GM12878 (cell line): ENCODE results near the gene COX6B1. TPM values are rescaled to one million over a fixed set of nuclear protein-coding genes. Genes with fewer than 3 reads are reported as not detected.

Experiments
- ATAC-seq: fragments of 200-7000 bp; cut with Tn5 transposase; 3 replicates; pipeline ENCODE4 v1.9.1; 2020; ENCODE audit warnings: mild to moderate bottlenecking, moderate library complexity
- BruUV-seq: library from RNA; stranded (reverse); fragments of 400-500 nt; replicated peaks from 2 replicates; lab custom pipeline; 2021; lab: Mats Ljungman, UMichigan
- CTCF ChIA-PET: fragments of 300-600 bp; sonication (Branson Sonifier 250); formaldehyde crosslinking; extraction: SDS; loops from one replicate; lab custom pipeline; 2021; ENCODE audit warnings: inconsistent platforms; lab: Yijun Ruan, JAX
- POLR2A ChIA-PET: fragments of 350-600 bp; formaldehyde crosslinking; extraction: SDS; loops from one replicate; lab custom pipeline; 2021; ENCODE audit warnings: inconsistent platforms; lab: Charles Lee
- RAD21 ChIA-PET: fragments of 300-600 bp; sonication (Branson Sonifier 250); formaldehyde crosslinking; loops from one replicate; lab custom pipeline; 2023; ENCODE audit warnings: antibody characterized with exemption; ENCODE audit not compliant: unreplicated experiment; lab: Charles Lee
- SMC1A ChIA-PET: fragments of 300-600 bp; sonication (Branson Sonifier 250); formaldehyde crosslinking; loops from one replicate; lab custom pipeline; 2023; ENCODE audit not compliant: unreplicated experiment, uncharacterized antibody; lab: Charles Lee
- DNase-seq: peaks from one replicate; pipeline ENCODE4 v3.0.0-alpha.2; 2011; ENCODE audit warnings: low read depth, low spot score
- FAIRE-seq: peaks from 3 replicates; lab custom pipeline; 2011; peaks lifted over from hg19 to GRCh38; lab: Jason Lieb, UNC
- H2AFZ ChIP-seq: 2 replicates; pipeline ENCODE4 v1.6.0; 2011; ENCODE audit warnings: low read depth, low read length, control low read depth; ENCODE audit not compliant: control insufficient read depth
- H3K27ac ChIP-seq: 2 replicates; pipeline ENCODE4 v1.5.1; 2011; ENCODE audit warnings: control low read depth; ENCODE audit not compliant: control insufficient read depth, insufficient read depth
- H3K27me3 ChIP-seq, 2 experiments: replicated peaks in 1 of 2; 2 replicates each; pipeline versions ENCODE4 v1.6.0 to v1.6.1; 2011; ENCODE audit warnings: low read length in 1 of 2; ENCODE audit not compliant: control insufficient read depth in 2 of 2, insufficient read depth in 2 of 2
- H3K36me3 ChIP-seq, 2 experiments: 2 replicates each; pipeline ENCODE4 v1.5.1; 2011; ENCODE audit warnings: low read length in 1 of 2; ENCODE audit not compliant: control insufficient read depth in 2 of 2, insufficient read depth in 2 of 2
- H3K4me1 ChIP-seq: 2 replicates; pipeline ENCODE4 v1.6.1; 2011; ENCODE audit warnings: mild to moderate bottlenecking, low read length, moderate library complexity, mixed read lengths; ENCODE audit not compliant: control insufficient read depth, insufficient read depth
- H3K4me2 ChIP-seq: 2 replicates; pipeline ENCODE4 v1.6.0; 2011; ENCODE audit warnings: control low read depth; ENCODE audit not compliant: control insufficient read depth, insufficient read depth
- H3K4me3 ChIP-seq: fragments of 200-600 bp; sonication (generic); 2 replicates; pipeline ENCODE4 v1.5.1; 2016
- H3K79me2 ChIP-seq: 2 replicates; pipeline ENCODE4 v1.6.0; 2011; ENCODE audit warnings: low read length; ENCODE audit not compliant: control insufficient read depth, insufficient read depth
- H3K9ac ChIP-seq: 2 replicates; pipeline ENCODE4 v1.8.0; 2011; ENCODE audit warnings: low read length, control low read depth, mixed read lengths; ENCODE audit not compliant: control insufficient read depth, insufficient read depth
- H3K9me3 ChIP-seq: replicated peaks from 3 replicates; pipeline ENCODE4 v1.5.1; 2011; ENCODE audit warnings: mild to moderate bottlenecking, low read length; ENCODE audit not compliant: control insufficient read depth, insufficient read depth
- H4K20me1 ChIP-seq: 2 replicates; pipeline ENCODE4 v1.6.0; 2011; ENCODE audit not compliant: control insufficient read depth, insufficient read depth
- ATF7 ChIP-seq: fragments of 450-650 bp; IDR thresholded peaks from 2 replicates; pipeline ENCODE4 v1.6.1; 2016; ENCODE audit warnings: low read depth, mild to moderate bottlenecking
- BHLHE40 ChIP-seq, 2 experiments: fragments of 450-650 bp in 1 of 2; IDR thresholded peaks; 2 replicates each; pipeline ENCODE4 v1.6.1; 2011 to 2017; ENCODE audit warnings: low read depth in 2 of 2, borderline replicate concordance in 1 of 2, improper control_type of control experiment in 1 of 2, low read length in 1 of 2, mild to moderate bottlenecking in 1 of 2
- CBX3 ChIP-seq: fragments of 200-600 bp; sonication (generic); IDR thresholded peaks from 2 replicates; pipeline ENCODE4 v1.6.1; 2016; ENCODE audit warnings: low read depth, borderline replicate concordance
- E2F4 ChIP-seq: IDR thresholded peaks from 2 replicates; pipeline ENCODE4 v1.6.1; 2012; ENCODE audit warnings: low read depth, low read length, improper control_type of control experiment
- ESRRA ChIP-seq: IDR thresholded peaks from 2 replicates; pipeline ENCODE4 v1.6.1; 2012; ENCODE audit warnings: mild to moderate bottlenecking, low read length, improper control_type of control experiment
- EZH2 ChIP-seq: IDR thresholded peaks from 2 replicates; pipeline ENCODE4 v1.6.1; 2012; ENCODE audit warnings: low read depth, mild to moderate bottlenecking, control low read depth, inconsistent platforms, low read length, borderline replicate concordance; ENCODE audit not compliant: control insufficient read depth
- IKZF2 ChIP-seq, 2 experiments: fragments of 450-650 bp; IDR thresholded peaks; 2 replicates each; pipeline ENCODE4 v1.6.1; 2017; ENCODE audit warnings: mild to moderate bottlenecking in 2 of 2, moderate library complexity in 2 of 2
- JUNB ChIP-seq: IDR thresholded peaks from 2 replicates; pipeline ENCODE4 v1.6.1; 2016; ENCODE audit warnings: antibody characterized with exemption, mild to moderate bottlenecking
- MLLT1 ChIP-seq: fragments of 450-650 bp; IDR thresholded peaks from 2 replicates; pipeline ENCODE4 v1.6.1; 2016; ENCODE audit warnings: mild to moderate bottlenecking
- NRF1 ChIP-seq: conservative IDR thresholded peaks from 2 replicates; pipeline ENCODE4 v1.6.1; 2011; ENCODE audit warnings: mild to moderate bottlenecking, low read depth, low read length, improper control_type of control experiment
- PAX8 ChIP-seq: fragments of 450-650 bp; IDR thresholded peaks from 2 replicates; pipeline ENCODE4 v1.6.1; 2017; ENCODE audit warnings: mild to moderate bottlenecking, moderate library complexity
- POLR2AphosphoS2 ChIP-seq: IDR thresholded peaks from 2 replicates; pipeline ENCODE4 v1.6.1; 2011; ENCODE audit warnings: low read depth, mild to moderate bottlenecking, low read length, improper control_type of control experiment, moderate library complexity
- ZNF24 ChIP-seq: fragments of 450-650 bp; IDR thresholded peaks from 2 replicates; pipeline ENCODE4 v1.6.1; 2017; ENCODE audit warnings: antibody characterized with exemption, mild to moderate bottlenecking
- ZNF592 ChIP-seq: fragments of 450-650 bp; IDR thresholded peaks from 2 replicates; pipeline ENCODE4 v1.6.1; 2017; ENCODE audit warnings: mild to moderate bottlenecking, moderate library complexity
- WGBS: methylation state at CpG from one replicate; pipeline ENCODE4 v1.1.6; 2016; ENCODE audit warnings: low lambda C conversion rate; ENCODE audit not compliant: insufficient replicate concordance, insufficient coverage; ENCODE audit errors: missing lambda C conversion rate; 5-methylcytosine and 5-hydroxymethylcytosine counted together
- in situ Hi-C: fragments of 300-500 bp; cut with MboI; formaldehyde crosslinking; loops from 9 replicates; pipeline ENCODE4 v1.14.3; 2018; ENCODE audit warnings: mixed read lengths
- intact Hi-C: fragments of 100-400 bp; cut with micrococcal nuclease; formaldehyde crosslinking; loops from one replicate; pipeline ENCODE4 v1.14.2; 2022; ENCODE audit not compliant: unreplicated experiment
- polyA plus RNA-seq, 11 experiments: library from polyadenylated mRNA; depleted of rRNA in 4 of 11; unstranded in 6 of 11; stranded (reverse) in 5 of 11; fragments of >200 nt; fragmentation: Nextera tagmentation in 4 of 11; fragmentation: Illumina TruSeq in 1 of 11; extraction: Ambion mirVana in 4 of 11; extraction: Trizol in 1 of 11; gene quantifications; 1 replicate in 1 of 11; 2 replicates in 10 of 11; pipeline versions ENCODE4 v1.2.1 to v1.2.3, GENCODE V29; 2011 to 2016; ENCODE audit warnings: inconsistent platforms in 2 of 11, missing spikeins in 2 of 11, low read depth in 1 of 11
- total RNA-seq, 4 experiments: library from RNA; depleted of rRNA in 3 of 4; stranded (reverse); fragments of >200 nt in 3 of 4; fragmentation: Illumina TruSeq in 1 of 4; extraction: Trizol in 1 of 4; gene quantifications; 2 replicates each; pipeline versions ENCODE4 v1.2.1 to v1.2.3, GENCODE V29; 2013 to 2021
- TF ChIP-seq, protein P1 (sequence below): IDR thresholded peaks from 2 replicates; pipeline ENCODE4 v1.6.1; 2011; ENCODE audit warnings: low read depth, low read length, improper control_type of control experiment, borderline replicate concordance

COX6B1 gene
- total and polyA plus RNA-seq, 10 of the 15 experiments (the other 5 are each of a cell fraction or from before 2014, with no cell fraction given): 500 to 1,700 (median 862) TPM

DNA sequence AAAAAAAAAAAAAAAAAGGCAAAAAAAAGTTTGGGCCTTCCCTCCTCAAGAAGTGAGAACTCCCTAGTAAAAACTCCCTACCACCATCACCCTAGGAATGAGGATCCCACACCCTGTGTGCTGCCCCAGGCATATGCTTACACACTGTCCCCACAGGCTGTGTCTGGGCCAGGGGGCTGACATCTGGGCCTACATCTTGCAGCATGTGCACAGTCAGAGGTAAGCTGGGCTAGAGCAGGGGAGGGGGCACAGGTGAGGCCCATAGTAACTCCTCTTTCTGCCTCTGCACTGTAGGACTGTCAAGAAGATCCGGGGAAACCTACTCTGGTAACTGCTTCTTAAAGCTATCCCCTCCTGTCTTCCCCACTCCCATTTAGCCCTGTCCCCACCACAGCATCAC, 34.5 kb upstream of the COX6B1 start:
- in situ Hi-C loops (no loop called here), intact Hi-C loops (loop anchor here (5.0 kb wide), 1 partner anchor 66 kb away; the partner anchor contains the start of gene TMEM147)
- H3K9ac ChIP-seq: peak overlapping the region; percentile 95; the same call in 1 of the 2 replicates
- TF ChIP-seq ZNF24: no peak
- TF ChIP-seq E2F4: no peak
- TF ChIP-seq POLR2AphosphoS2: no peak
- TF ChIP-seq PAX8: no peak
- TF ChIP-seq ZNF592: no peak
- TF ChIP-seq JUNB: no peak
- TF ChIP-seq IKZF2 (IDR thresholded peaks at IDR 0.05): no peak
- TF ChIP-seq EZH2: no peak
- TF ChIP-seq CBX3: no peak
- TF ChIP-seq MLLT1: no peak
- no peak for TF ChIP-seq ESRRA
- no peak for TF ChIP-seq BHLHE40 (IDR thresholded peaks at IDR 0.05; ENCODE audit: borderline replicate concordance in 1 of 2, low read depth in 2 of 2, low read length in 1 of 2)
- TF ChIP-seq NRF1: no peak
- TF ChIP-seq ATF7: no peak
- TF ChIP-seq, protein P1, sequence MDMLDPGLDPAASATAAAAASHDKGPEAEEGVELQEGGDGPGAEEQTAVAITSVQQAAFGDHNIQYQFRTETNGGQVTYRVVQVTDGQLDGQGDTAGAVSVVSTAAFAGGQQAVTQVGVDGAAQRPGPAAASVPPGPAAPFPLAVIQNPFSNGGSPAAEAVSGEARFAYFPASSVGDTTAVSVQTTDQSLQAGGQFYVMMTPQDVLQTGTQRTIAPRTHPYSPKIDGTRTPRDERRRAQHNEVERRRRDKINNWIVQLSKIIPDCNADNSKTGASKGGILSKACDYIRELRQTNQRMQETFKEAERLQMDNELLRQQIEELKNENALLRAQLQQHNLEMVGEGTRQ: no peak
- CTCF ChIA-PET: interaction anchor here (0.7 to 1.6 kb wide), 2 partner anchors 79 to 103 kb away, joined by 3 to 4 read pairs; no protein-coding TSS in a partner anchor
- peaks cover 2% of the 10 kb centered on the region; the same call in 2 of the 3 replicates for H3K9me3 ChIP-seq
- SMC1A ChIA-PET: interaction anchor here (0.9 to 1.0 kb wide), 2 partner anchors 12 to 27 kb away, joined by 3 to 4 read pairs; no protein-coding TSS in a partner anchor
- H3K27ac ChIP-seq: no peak overlapping the region
- peak overlapping the region; percentile 74 for H3K4me3 ChIP-seq
- BruUV-seq: no TSS peak
- DNase-seq: no peak
- FAIRE-seq: no peak
- H3K27me3 ChIP-seq: no peaks in the 10 kb centered on the region
- no peaks in the 10 kb centered on the region for H3K36me3 ChIP-seq
- peak overlapping the region; percentile 57; the same call in 1 of the 2 replicates for H3K4me2 ChIP-seq
- H4K20me1 ChIP-seq: no peaks in the 10 kb centered on the region
- RAD21 ChIA-PET: no interaction called here
- H3K79me2 ChIP-seq: peaks cover 4% of the 10 kb centered on the region
- peaks cover 17% of the 10 kb centered on the region for H3K4me1 ChIP-seq
- no peak overlapping the region for H2AFZ ChIP-seq
- WGBS: 73% methylated on average over 1 of the region's 1 CpG
- POLR2A ChIA-PET: interaction anchor here (0.6 to 3.7 kb wide), 6 partner anchors 9 to 96 kb away, joined by 3 to 30 read pairs (median 4); partner anchors contain the start of gene COX6B1
- ATAC-seq: no peak
